Measurements from ENCODE around the gene GABRB3. TPM values are rescaled to one million over a fixed set of nuclear protein-coding genes. Genes with fewer than 3 reads are reported as not detected.

Gene GABRB3
- total RNA-seq, 2 donors from 2014 or later = not detected

GRCh38 chr15:26504009-26504408 lies 268.9 kb downstream of the GABRB3 start:
- Mint-ChIP-seq H3K27ac (no peak overlapping the region), H3K36me3 (peaks cover 1% of the 10 kb centered on the region), H3K9me3 (peaks cover 3% of the 10 kb centered on the region), H3K4me1 (ENCODE audit: low read depth in 2 of 2) (no peaks in the 10 kb centered on the region), H3K4me3 (no peak overlapping the region), H3K27me3 (no peaks in the 10 kb centered on the region)
- no peak for DNase-seq (ENCODE audit: low spot score)
- no peak for ATAC-seq

Other genes with a start within 250 kb of the GABRB3 start
- gene GABRA5, start 94.0 kb upstream of the GABRB3 start, total RNA-seq = not detected
- gene GABRG3, start 198.1 kb upstream of the GABRB3 start, total RNA-seq = not detected

Data from natural killer cell treated with Interleukin-12 subunit alpha and Interleukin-12 subunit beta and Interleukin-15 and Interleukin-18, amount 100 ng/mL, for 72 hours (primary cell).